Skeletal muscle satellite cell (primary cell): Measurements from ENCODE around the gene KIF9.
A peak's percentile ranks its signal among the peaks of the same experiment; 100 is the strongest.
"Not testable (repeated sequence)": the region's sequence is repeated elsewhere in the genome, so short reads cannot be mapped to it uniquely, and the experiment has no call there.

Experiments used
- H3K27me3 ChIP-seq: 2 replicates; pipeline ENCODE4 v1.7.0; 2013; ENCODE audit warnings: low read length; ENCODE audit not compliant: control insufficient read depth, insufficient read depth
- H3K36me3 ChIP-seq: 2 replicates; pipeline ENCODE4 v1.7.0; 2013; ENCODE audit warnings: mild to moderate bottlenecking, control low read depth, low read length; ENCODE audit not compliant: insufficient read depth
- H3K4me1 ChIP-seq: 2 replicates; pipeline ENCODE4 v1.7.0; 2013; ENCODE audit warnings: low read length; ENCODE audit not compliant: control insufficient read depth, insufficient read depth
- H3K4me2 ChIP-seq: 2 replicates; pipeline ENCODE4 v1.7.0; 2013; ENCODE audit warnings: mild to moderate bottlenecking, low read length
- H3K4me3 ChIP-seq: 2 replicates; pipeline ENCODE4 v1.7.0; 2013; ENCODE audit warnings: low read length
- H3K9ac ChIP-seq: 2 replicates; pipeline ENCODE4 v1.7.0; 2013; ENCODE audit warnings: mild to moderate bottlenecking, low read depth, low read length, moderate library complexity
- H3K9me3 ChIP-seq: replicated peaks from 2 replicates; pipeline ENCODE4 v1.7.0; 2013; ENCODE audit warnings: mild to moderate bottlenecking, control low read depth, low read length
- small RNA-seq: library from RNA; depleted of rRNA; stranded (forward); fragments of <200 nt; gene quantifications from one replicate; pipeline ENCODE3, GENCODE V24; 2012

KIF9 gene

DNA sequence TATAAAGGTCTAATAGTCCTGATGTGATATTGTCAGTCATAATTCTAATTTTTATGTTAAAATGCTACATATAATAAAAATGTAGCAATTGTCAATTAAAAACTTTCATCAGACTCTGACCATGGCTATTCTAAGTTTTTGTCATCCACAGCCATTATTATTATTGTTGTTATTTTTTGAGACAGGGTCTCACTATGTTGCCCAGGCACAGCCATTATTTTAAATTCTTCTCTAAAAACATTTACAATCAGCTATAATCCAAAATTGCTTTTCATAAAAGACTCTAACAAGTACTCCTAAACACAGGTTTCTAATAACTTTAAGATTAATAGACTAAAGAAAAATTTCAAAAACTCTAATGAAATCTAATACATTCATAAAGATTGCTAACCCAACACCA is 77.7 kb downstream of the KIF9 start:
- Histone ChIP-seq H3K9ac (no peak overlapping the region), H3K9me3 (no peaks in the 10 kb centered on the region), H3K4me3 (no peak overlapping the region), H3K27me3 (no peaks in the 10 kb centered on the region), H3K36me3 (no peaks in the 10 kb centered on the region), H3K4me2 (no peak overlapping the region), H3K4me1 (no peaks in the 10 kb centered on the region)

DNA sequence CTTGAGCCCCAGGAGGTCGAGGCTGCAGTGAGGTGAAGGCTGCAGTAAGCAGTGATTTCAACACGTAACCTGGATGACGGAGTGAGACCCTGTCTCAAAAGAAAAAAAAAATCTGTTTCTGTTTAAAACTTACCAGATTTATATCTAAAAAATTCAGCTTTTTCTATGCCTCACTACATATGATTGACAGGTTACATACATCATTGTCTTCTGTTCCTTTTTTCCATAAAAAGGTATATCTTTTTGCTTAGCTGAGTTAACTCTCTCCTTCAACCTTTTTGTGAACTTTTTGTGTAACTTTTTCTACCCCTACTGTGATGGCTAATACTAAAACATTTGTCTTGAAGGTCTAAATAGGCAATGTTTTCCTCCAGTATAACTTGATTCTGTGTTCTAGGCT is 80.1 kb downstream of the KIF9 start:
- no peak overlapping the region for H3K4me3 ChIP-seq
- no peaks in the 10 kb centered on the region for H3K36me3 ChIP-seq

DNA sequence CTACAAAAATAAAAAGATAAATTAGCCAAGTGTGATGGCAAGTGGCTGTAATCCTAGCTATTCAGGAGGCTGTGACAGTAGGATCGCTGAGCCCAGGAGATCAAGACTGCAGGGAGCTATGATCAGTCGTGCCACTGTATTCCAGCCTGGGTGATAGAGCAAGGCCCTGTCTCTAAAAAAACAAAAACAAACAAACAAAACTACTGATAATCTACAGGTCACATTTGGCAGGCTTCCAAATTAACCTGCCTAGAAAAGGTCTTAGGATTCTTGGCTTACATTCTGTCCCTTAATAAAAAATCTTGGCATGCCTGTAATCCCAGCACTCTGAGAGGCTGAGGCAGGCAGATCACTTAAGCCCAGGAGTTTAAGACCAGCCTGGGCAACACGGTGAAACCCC is 85.3 kb downstream of the KIF9 start:
- H3K4me1 ChIP-seq, result no peaks in the 10 kb centered on the region
- H3K36me3 ChIP-seq, result no peaks in the 10 kb centered on the region

More for the DNA sequence above, 80.1 kb downstream of the KIF9 start:
- Histone ChIP-seq H3K4me1 (no peaks in the 10 kb centered on the region), H3K27me3 (no peaks in the 10 kb centered on the region), H3K4me2 (no peak overlapping the region), H3K9ac (no peak overlapping the region), H3K9me3 (no peaks in the 10 kb centered on the region)

DNA sequence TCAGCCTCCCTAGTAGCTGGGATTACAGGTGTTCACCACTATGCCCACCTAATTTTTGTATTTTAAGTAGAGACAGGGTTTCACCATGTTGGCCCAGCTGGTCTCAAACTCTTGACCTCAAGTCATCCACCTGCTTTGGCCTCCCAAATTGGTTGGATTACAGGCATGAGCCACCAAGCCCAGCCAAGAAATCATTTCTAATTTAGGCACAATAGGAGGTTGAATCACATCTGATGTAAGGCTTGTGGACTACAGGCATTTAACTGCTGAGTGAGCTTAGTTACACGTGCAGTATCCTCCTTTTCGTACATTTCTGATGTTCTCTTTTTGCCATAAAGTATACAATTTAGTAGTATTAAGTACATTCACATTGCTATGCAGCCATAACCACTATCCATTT is 87.6 kb downstream of the KIF9 start:
- H3K4me1 ChIP-seq, result no peaks in the 10 kb centered on the region

More for the DNA sequence above, 85.3 kb downstream of the KIF9 start:
- H3K9me3 ChIP-seq, result no peaks in the 10 kb centered on the region
- no peaks in the 10 kb centered on the region for H3K27me3 ChIP-seq
- no peak overlapping the region for H3K9ac ChIP-seq
- H3K4me3 ChIP-seq, result no peak overlapping the region
- H3K4me2 ChIP-seq, result no peak overlapping the region

DNA sequence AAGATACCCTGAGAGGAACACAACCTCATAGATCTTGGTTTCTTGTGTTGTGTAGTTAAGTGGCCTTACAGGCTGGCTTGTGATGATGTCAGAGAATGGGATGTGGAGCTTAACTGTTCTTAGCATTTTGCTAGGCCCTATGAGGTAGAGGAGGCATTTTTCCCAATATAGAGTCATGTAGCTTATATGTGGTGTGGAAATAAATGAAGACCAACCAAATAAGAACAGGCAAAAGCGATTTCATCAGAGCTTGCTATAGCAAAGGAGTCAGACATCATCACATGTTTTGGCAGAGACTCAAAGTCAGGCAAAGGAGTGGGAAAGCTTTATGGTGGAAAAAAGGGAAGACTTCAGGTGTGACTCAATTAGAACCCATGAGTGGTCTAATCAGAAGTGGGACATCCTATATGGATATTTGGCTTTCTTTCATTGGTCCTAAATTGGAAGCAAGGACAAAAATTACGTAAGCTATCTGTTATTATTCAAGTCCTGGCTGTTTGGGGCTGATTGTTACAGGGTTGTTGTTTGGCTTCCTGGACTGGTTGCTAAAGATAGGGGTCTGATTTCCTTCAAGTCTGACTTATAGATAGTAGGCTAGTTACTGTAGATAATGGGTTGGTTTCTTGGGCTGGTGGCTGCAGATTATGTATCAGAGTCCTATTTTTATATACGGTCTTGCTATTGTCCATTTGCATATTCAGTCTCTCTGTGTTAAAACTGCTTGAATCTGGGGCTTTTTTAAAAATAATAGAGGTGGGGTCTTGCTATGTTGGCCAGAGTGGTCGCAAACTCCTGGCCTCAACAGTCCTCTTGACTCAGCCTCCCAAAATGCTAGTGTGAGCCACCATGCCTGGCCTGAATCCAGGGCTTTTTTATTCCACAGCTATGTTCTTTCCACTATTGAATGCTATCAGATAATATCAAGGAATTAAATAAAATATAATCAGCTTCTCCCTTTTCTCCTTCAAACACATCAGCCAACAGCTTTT is 88.4 kb downstream of the KIF9 start:
- Histone ChIP-seq H3K27me3 (no peaks in the 10 kb centered on the region), H3K36me3 (no peaks in the 10 kb centered on the region), H3K4me2 (no peak overlapping the region), H3K9me3 (no peaks in the 10 kb centered on the region), H3K4me3 (no peak overlapping the region), H3K9ac (no peak overlapping the region), H3K4me1 (no peaks in the 10 kb centered on the region)

More for the DNA sequence above, 87.6 kb downstream of the KIF9 start:
- no peaks in the 10 kb centered on the region for H3K9me3 ChIP-seq
- no peak overlapping the region for H3K4me2 ChIP-seq
- no peak overlapping the region for H3K9ac ChIP-seq
- H3K27me3 ChIP-seq, result no peaks in the 10 kb centered on the region
- H3K36me3 ChIP-seq, result no peaks in the 10 kb centered on the region
- H3K4me3 ChIP-seq, result no peak overlapping the region

DNA sequence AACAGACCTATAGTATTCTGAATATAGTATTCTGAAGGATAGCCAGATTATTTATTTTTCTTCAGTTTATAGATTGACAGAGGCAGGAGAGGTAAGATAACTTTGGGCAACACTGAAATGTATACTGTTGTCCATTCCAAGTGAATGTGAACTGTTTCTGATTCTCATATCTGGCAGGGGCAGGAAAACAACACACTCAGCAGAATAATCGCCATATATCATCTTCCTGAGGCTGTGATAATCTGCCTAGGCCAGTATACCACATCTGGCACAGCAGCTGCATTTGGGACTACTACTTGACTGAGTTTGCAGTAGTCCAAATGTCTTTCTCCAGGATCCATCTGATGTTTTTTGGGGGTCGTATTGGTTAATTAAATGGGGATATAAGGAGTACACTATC is 96.3 kb downstream of the KIF9 start:
- H3K4me2 ChIP-seq, result no peak overlapping the region
- no peaks in the 10 kb centered on the region for H3K4me1 ChIP-seq
- no peaks in the 10 kb centered on the region for H3K36me3 ChIP-seq
- no peak overlapping the region for H3K9ac ChIP-seq
- no peak overlapping the region for H3K4me3 ChIP-seq
- H3K9me3 ChIP-seq, result no peaks in the 10 kb centered on the region
- no peaks in the 10 kb centered on the region for H3K27me3 ChIP-seq

DNA sequence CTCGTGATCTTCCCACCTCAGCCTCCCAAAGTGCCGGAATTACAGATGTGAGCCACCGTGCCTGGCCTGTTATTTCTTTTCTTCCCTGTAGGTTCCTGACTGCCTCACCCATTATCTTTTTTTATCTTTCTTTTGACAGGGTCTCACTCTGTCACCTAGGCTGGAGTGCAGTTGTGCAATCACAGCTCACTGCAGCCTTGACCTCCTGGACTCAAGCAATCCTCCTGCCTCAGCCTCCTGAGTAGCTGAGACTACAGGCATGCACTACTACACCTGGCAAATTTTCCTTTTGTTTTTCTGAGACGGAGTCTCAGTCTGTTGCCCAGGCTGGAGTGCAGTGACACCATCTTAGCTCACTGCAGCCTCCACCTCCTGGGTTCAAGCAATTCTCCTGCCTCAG is 100.9 kb downstream of the KIF9 start:
- not testable (repeated sequence) for H3K36me3 ChIP-seq, H3K4me3 ChIP-seq

DNA sequence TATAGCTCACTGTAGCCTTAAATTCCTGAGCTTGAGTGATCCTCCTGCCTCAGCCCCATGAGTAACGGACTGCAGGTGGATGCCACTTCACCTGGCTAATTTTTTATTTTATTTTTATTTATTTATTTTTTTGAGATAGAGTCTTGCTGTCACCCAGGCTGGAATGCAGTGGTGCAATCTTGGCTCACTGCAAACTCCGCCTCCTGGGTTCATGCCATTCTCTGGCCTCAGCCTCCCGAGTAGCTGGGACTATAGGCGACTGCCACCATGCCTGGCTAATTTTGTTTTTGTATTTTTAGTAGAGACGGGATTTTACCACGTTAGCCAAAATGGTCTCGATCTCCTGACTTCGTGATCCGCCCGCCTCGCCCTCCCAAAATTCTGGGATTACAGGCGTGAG is 102.6 kb downstream of the KIF9 start:
- not testable (repeated sequence) for H3K9me3 ChIP-seq, H3K4me2 ChIP-seq

More for the DNA sequence above, 100.9 kb downstream of the KIF9 start:
- H3K9ac ChIP-seq, H3K27me3 ChIP-seq, H3K4me1 ChIP-seq, H3K9me3 ChIP-seq, H3K4me2 ChIP-seq: not testable (repeated sequence)

More for the DNA sequence above, 102.6 kb downstream of the KIF9 start:
- not testable (repeated sequence) for H3K9ac ChIP-seq, H3K27me3 ChIP-seq, H3K4me3 ChIP-seq, H3K36me3 ChIP-seq, H3K4me1 ChIP-seq

Small RNA genes lying within 50 kb of the gene (small RNA-seq; reads per million reads assigned to genes)
- 2.9 reads per million, percentile 76 among the genes with 10 or more reads in this experiment for gene SNORD13P3
